T-helper 1 cell (primary cell): Measurements from ENCODE around the gene PRDM16.

Experiments
- DNase-seq, 5 donors: peaks; one replicate each; pipeline ENCODE4 v3.0.0-alpha.2; 2012 to 2020

The PRDM16 gene

GRCh38 chr1:3290915-3291314 is 221.9 kb downstream of the PRDM16 start:
- DNase-seq = no peak

DNA sequence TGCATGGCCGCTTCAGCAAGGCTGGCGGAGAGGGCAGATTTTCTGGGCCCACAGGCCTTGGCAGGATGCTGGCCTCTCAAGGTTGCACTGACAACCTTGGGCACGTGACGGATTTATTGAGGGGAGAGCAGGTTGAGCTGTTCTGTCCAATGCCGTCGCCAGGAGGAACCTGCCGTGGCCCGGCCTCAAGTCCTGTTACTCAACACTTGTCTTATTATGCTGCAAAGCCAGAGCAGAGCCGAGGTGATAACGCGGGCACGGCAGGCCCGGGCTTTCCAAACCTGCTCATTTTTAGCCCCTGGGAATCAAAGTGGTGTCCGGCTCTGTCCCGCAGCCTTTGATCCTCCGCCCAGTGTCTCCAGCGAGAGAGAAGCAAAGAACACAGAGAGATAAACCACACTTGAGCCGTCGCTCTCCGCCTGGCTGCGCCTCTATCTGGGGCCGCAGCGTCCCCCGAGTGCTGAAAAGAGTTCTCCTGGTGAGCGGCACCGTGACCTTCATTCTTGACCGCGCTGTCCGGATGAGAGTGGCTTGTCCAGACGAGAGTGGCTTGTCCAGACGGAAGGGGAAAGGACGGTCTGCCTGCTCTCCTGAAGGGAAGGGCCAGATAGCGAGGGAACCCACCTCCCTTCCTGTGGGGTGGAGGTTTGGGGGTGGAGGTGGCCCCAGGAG is 223.2 kb downstream of the PRDM16 start:
- DNase-seq = no peak

DNA sequence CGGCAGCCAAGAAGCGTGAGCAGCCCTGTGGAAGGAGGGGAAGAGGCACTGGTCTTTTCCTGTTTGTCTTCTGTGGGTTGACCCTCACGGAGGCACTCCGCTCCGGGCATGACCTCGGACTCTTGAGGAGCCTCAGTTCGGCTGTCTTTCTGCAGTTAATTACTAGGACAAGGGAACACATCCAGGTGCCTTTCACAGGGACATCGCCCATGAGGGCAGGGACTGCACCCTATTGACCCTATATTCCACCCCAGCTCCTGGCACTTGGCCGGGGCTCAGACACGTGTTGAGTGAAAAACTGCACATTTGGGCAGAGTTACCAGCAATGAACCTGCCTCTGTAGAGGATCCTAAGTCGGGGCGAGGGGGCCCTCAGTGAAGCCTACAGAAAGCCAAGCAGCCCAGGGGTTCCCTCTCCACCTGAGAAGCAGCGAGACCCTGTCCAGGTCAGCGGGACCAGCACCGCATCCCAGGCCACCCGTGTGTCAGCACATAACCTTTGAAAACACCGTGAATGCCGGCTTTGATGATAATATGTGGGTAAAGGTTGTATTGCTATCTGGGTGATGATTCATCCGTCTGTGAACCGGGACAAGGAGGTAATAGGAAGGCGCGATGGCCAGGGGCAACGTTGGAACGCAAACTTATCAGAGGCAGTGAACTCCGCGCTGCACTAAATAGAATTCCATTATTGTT is 224.0 kb downstream of the PRDM16 start:
- no peak for DNase-seq

- DNase-seq = no peak
Observed at GRCh38 chr1:3293563-3294080, 224.6 kb downstream of the PRDM16 start.

- DNase-seq = no peak
Observed at GRCh38 chr1:3294450-3294849, 225.4 kb downstream of the PRDM16 start.

DNA sequence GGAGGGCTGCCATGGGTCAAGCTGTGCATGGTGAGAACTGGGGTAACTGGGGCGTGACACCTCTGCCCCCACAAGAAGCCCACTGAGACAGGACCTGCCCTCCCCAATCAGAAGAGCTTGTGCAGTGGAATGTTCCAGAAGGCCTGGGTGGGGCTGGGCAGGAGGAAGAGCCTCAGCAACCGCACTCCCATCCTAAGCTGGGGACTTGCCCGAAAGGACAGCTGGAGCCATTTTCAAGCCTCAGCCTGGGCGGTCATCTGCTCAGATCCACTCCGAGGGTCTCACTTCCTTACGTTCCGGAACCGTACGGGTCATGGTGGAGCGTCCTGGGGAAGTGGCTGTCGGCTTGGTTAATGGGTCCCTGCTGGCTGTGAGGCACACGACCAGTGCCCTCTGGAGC is 226.8 kb downstream of the PRDM16 start:
- DNase-seq = no peak

- no peak for DNase-seq
Observed at GRCh38 chr1:3296326-3296725, 227.3 kb downstream of the PRDM16 start.

DNA sequence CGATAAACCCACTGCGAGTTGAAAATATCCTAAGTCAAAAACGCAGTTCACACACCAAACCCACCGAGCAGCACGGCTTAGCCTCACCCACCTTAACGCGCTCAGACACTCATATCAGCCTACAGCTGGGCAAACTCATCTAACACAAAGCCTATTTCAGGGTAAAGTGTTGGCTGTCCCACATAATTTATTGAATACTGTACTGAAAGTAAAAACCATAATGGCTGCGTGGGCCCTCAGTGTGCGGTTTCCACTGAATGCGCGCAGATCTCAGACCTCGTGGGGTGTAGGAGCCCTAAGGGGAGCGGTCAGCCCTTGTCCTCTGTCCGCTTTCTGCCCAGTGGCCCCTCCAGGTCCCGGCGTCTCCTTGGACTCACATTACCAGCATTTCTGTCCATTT is 227.8 kb downstream of the PRDM16 start:
- no peak for DNase-seq

- DNase-seq = no peak
Observed at GRCh38 chr1:3297756-3298155, 228.8 kb downstream of the PRDM16 start.

DNA sequence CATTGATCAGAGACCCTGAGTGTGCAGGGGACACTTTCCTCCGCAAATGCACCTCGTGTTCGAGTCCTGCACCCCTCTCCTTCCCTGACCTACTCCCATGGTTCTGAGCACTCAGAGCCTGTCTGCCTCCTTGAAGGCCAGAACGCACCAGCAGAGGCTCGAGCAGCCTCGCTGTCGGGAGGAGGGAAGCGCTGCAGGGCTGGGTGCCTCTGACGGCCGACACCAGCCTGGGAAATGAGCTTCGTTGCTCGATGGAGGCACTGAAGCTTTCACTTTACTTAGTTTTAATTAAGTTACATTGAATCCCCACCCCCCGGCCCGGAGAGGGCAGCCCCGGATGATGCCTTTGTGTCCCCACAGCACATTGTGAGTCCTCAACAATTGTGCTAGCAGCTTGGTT is 229.2 kb downstream of the PRDM16 start:
- no peak for DNase-seq

DNA sequence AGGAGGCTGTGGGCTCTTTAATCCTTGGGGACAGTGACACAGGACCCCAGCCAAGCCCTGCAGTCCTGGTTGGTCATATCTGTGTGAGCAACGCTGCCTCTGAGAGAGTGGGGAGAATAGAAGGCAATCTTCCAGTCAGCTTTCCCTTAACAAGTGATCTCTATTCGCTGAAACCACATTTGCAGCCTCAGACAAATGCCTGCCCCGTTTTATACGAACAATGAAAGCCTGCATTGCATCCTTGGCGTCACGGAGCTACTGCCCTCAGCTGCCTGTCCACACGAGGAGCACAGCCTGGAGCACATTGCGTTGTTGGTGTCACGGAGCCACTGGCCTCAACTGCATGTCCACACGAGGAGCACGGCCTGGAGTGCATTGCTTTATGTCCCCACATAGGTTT is 235.2 kb downstream of the PRDM16 start:
- no peak for DNase-seq

- DNase-seq = no peak
Observed at GRCh38 chr1:3304692-3305091, 235.7 kb downstream of the PRDM16 start.

DNA sequence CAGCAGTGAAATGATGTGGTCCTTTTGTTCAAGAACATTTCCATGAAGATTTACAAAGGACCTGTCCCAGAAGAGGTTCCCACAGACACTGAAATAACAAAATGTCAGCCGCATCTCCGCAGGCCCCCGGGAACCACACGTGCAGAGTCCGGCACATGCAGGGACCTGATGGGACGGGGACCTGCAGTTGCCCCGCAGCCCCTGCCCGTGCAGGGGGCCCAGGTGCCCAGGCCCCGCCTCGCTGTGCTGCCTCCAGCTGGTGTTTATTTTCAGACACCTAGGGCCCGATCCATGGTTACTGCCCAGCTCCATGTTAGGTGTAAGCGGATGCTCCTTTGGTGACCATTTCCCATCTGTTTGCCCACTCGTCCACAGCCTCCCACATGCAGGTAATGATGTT is 236.2 kb downstream of the PRDM16 start:
- no peak for DNase-seq

DNA sequence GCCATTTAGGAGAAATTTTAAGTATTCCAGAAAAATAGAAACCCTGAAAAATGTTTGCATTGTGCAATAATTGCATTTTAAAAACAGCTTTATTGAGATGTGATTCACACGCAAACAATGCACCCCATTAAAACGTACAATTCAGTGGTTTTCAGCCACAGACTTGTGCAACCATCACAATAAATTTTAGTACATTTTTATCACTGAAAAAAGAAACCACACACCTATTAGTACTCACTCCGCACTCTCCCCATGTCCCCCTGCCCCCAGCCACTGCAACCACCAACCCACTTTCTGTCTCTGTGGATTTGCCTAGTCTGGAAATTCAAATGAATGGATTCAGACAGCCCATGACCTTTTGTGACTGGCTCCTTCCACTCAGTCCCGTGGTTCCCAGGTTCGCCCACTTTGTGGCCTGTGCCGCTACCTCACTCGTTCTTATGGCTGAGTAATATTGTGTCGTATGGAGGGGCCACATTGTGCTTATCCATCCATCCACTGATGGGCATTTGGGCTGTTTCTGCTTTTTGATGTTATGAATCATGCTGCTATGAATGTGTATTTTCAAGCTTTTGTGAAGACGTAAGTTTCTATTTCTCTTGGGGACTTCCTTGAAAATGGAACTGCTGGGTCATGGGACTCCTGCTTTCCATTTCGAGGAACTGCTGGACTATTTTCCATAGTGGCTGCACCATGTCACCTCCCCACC is 237.7 kb downstream of the PRDM16 start:
- DNase-seq = no peak

DNA sequence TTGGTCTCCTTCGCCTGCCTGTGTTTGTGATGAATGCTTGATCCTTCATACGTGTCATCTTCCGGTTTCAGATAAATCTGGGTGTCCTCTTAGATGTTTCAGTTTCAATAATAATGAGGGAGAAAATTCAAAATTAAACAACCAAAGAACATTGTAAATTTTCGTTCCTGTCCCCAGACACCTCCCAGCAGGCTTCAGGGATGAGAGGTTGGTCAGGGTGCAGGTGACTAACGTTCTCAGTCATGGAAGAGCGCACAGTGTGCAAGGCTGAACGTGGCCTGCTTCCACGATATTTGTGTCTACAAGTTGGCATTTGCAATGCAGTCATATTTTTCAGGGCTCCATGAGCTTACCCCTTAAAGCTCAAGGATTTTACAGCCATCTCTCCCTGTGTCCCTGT is 238.4 kb downstream of the PRDM16 start:
- DNase-seq = no peak

- no peak for DNase-seq
Observed at GRCh38 chr1:3308053-3308452, 239.1 kb downstream of the PRDM16 start.

DNA sequence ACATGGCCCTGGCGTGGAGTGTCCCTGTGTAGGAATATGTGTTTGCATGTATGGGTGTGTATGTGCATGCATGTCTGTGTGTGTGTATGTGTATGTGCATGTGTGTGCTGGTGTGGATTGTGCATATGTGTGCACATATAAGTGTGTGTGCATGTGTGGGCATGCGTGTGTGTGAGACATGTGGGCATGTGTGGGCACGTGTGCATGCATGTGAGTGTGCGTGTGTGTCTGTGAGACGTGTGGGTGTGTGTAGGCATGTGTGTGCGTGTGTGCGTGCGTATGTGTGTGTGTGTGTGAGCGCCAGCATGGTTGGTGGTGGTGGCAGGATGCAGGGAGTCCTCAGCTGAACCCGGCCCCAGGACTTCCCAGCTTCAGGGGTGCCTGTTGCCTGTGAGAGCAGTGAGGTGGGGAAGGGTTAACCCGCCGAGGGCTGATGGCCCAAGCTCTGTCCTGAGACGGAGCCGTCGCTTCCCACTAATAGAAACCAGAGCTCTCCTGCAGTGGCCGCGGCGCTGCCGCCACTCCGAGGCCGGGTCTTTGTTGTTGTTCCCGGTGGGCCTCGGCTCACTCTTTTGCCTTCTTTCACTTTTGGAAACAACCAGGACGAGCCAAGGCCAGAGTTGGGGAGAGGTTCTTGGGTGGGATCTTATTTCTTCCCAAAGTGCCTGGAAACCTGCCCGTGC is 241.9 kb downstream of the PRDM16 start:
- no peak for DNase-seq

DNA sequence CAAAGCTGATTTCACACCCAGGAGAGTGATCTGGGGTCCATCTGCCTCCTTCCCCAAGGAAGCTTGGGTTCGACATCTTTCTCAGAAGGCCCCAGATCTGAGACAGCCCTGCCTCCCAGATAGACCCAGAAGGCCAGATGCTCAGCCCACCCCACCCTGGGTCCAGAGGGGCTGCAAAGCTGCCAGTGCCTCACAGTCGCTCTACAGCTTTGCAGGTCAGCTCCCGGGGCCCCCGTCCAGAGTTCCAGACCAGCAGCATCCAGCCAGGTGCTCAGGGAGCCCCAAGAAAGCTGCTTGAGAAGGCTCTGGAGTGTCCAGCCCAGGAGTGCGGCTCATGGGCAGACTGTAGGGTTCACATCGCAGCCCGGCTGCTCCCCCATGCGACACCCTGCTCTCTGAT is 242.7 kb downstream of the PRDM16 start:
- no peak for DNase-seq

DNA sequence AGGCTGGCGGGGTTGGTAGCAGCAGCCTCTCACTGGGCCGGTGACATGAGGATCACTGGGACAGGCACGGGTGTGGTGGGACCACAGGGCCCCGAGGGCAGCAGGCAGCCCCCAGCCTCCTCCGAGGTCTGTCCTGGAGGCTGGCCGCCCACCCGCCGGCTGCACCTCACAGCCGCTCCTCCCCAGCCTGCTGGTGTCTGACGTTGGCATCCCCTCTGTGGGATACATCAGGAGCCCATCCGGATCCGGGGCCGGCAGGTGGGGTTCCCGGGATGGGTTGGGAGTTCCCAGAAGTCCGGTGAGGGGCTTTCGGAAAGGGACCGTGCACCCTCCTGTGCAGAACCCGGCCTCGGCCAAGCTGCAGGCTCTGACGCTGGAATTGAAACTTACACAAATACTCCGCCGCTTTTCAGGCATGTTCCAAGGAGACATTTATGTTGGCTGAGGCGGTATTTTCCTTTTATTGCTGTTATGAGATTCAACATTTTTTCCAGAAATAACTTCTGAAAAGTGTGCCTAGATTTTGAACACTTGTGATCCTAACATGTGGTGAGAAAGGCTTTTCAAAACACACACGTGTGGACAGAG is 243.4 kb downstream of the PRDM16 start:
- no peak for DNase-seq

- DNase-seq = peak in 1 of 5 donors; percentile 32
Observed at GRCh38 chr1:3312898-3313575, 244.0 kb downstream of the PRDM16 start.

GRCh38 chr1:3313576-3313950 is 244.6 kb downstream of the PRDM16 start:
- no peak for DNase-seq
